GM18499 (cell line): Measurements from ENCODE around the gene PARP6.

Experiments used
- ATAC-seq: cut with Tn5 transposase; IDR thresholded peaks from one replicate; pipeline ENCODE4 v1.9.1; 2021; ENCODE audit warnings: moderate number of reproducible peaks; ENCODE audit not compliant: insufficient read depth, unreplicated experiment

The PARP6 gene

DNA sequence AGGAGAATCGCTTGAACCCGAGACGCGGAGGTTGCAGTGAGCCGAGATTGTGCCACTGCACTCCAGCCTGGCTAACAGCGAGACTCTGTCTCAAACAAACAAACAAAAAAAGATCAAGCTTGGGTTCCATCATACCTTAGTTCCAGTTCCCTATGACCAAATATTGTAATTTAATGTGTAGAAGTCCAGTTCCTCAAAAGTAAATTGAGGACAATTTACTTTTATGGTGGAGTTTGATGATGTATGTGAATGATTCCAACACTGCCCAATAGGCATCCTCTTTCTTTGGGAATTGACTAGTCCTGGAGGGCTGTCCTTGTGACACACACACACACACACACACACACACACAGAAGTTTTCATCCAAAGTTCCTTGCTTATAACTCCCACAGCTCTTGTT is 38.6 kb downstream of the PARP6 start:
- ATAC-seq = no peak

GRCh38 chr15:72231833-72232478 is 40.4 kb downstream of the PARP6 start:
- no peak for ATAC-seq

DNA sequence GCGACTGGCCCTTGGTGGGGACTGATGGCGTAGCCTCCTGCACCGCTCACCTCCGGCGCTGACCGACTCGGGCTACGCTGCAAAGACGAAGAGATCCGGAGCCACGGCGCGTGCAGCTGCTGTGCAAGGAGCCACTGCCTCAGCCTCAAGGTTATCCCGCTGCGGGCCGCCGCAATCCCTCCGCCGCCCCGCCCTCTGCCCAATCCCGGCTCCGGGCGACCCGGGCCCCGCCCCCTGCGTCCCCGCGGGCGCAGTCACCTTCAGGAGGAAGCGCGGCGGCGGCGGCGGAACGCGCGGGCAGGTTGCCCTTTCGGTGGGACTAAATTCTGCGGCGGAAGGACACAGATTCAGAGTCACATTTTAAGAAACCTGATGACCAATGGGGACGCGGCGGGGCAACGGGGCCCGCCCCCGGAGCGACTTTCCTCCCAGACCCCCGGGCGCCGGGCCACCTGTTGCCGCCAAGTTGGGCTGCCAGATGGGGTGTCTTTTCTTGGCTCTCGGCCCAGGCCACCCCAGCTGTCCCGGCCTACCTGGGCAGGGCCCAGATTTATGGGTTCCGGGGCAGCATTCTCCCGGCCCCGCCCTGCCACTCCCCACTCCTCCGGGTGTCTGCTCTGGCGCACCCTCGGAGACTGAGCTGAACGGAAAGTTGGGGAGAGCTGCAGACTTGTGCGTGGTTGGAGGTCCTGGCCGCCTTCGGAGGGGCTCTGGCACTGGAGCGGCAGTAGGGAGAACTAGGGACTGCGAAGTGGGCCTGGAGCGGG is 41.1 kb downstream of the PARP6 start, which contains the start of gene PKM:
Gene PKM (minus strand): TSS at position 125 of the 767 bp plus-strand sequence. CDS start 12,093 bp downstream, outside the sequence.
- ATAC-seq = no peak

DNA sequence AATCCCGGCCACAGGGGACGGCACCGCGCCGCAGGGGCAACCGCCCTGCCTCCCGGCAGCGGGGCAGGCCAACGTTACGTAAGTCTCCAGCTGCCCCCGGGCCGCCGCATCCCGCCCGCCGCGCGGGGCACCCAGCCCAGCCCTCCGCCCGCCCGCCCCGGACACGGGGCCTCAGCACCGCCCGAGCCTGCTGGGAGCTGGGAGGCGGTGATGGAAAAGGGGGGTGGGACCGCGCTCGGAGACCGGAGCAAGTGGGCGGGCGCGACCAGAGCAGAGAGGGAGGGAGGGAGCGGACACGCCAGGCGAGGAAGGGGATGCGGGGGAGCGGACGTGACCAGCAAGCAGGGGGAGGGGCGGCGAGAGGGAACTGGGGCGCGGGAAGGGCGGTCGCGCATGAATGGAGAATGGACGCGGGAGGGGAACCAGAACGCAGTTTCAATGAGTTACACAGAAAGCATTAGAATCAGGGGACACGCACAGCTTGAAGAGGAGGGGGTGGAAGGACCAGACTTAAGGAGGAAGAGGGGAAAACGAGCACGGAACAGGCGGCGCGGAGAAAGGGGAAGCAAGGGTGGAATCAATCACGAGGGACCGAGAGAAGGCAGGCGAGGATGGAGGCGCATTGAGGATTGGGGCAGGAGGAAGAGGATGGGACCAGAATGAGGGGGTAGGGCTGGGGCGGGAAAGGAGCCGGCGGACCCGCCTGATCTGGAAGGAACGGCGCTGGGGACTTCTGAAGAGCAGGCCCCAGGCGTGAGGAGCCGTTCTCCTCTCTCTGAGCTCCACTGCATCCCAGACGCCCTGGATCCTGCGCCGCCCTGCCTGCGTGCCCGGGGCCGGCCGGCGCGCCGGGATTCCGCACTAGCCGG is 41.9 kb downstream of the PARP6 start:
- no peak for ATAC-seq

GRCh38 chr15:72229947-72230196 is 42.5 kb downstream of the PARP6 start:
- ATAC-seq = no peak

GRCh38 chr15:72229076-72229946 is 43.0 kb downstream of the PARP6 start:
- no peak for ATAC-seq

- ATAC-seq = no peak
Observed at GRCh38 chr15:72227720-72228119, 44.6 kb downstream of the PARP6 start.

GRCh38 chr15:72227192-72227586 is 45.2 kb downstream of the PARP6 start:
- ATAC-seq = no peak

DNA sequence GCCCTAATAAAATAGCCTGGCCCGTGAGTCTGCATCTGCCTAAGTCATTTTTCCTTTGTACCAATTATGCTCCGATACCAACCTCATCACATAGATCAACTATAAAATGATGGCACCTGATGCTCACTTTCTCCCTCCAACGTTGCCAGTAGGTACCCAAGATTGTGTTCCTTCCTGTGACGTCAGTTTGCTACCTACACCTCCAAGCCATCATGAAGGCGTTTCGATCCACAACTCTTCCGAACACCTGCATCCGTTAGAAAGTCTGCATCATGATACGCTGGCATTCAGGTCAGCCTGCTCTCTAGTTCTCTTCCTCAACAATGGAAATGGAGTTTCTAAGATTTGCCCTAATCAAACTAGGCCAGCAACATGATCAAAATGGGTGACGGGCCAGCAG is 49.1 kb downstream of the PARP6 start:
- ATAC-seq = no peak

DNA sequence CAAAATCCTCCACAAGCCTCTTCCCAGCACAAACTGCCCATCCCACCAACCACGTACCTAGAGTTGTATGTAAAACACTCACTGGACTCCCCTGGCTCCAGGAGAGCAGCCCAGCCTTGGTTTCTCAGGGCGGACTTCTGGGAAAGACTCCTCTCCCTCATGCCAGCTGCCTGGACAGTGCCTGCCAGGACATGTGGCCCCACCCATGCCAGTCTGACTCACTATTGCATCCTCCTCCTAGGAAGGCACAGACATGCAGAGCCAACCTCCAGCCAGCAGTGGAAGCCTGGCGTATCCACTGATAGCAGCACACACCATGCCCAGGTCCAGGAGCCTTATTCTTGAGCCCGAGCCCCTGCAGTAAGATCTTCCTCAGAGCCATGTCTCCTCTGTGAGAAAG is 50.0 kb downstream of the PARP6 start:
- ATAC-seq = no peak

DNA sequence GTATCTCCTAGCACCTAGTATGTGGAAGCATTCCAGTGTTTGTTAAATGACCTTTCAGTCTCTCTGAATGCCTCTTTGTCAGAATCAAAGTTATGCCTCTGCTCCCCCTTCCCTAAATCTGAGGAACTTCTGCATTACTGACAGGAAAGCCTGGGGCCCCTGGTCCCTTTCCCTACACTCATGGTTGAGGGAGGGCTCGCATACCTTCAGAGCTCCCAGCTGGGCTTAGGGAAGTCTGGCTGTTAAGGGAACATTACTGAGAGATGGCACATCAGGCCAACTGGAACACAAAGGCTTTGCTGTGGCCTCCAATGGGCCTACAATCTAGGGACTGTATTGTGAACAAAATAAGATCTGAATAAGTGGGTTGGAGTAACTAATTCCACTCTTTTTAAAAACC is 51.7 kb downstream of the PARP6 start:
- no peak for ATAC-seq

- ATAC-seq = no peak
Observed at GRCh38 chr15:72217216-72217615, 55.1 kb downstream of the PARP6 start.

- no peak for ATAC-seq
Observed at GRCh38 chr15:72216079-72216478, 56.3 kb downstream of the PARP6 start.

DNA sequence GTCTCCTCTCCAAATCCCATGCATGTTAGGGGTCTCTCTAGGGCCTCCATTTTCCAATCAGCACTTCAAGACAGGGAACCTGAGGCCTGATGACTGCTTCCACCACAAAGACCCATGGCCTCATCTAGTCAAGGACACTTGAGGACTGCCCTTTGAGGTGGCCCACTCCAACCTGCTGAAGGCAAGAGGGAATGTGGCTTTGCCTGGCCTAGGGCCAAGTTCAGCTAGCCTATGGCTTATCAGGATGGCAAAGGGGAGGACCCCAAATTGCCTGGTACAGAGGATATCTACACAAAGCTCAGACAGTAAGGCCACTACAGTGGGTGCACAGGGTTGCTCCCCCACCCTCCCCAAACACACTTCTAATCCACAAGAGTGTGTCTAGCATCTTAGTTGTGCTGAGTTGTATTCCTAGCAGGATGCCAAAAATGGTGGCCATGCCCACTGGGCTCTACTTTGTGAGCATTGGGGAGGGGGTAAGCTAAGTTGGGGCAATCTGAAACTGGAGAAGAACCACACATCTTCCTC is 64.7 kb downstream of the PARP6 start:
- ATAC-seq = no peak

GRCh38 chr15:72206677-72207000 is 65.7 kb downstream of the PARP6 start:
- no peak for ATAC-seq

GRCh38 chr15:72205896-72206676 is 66.3 kb downstream of the PARP6 start:
- ATAC-seq = no peak

DNA sequence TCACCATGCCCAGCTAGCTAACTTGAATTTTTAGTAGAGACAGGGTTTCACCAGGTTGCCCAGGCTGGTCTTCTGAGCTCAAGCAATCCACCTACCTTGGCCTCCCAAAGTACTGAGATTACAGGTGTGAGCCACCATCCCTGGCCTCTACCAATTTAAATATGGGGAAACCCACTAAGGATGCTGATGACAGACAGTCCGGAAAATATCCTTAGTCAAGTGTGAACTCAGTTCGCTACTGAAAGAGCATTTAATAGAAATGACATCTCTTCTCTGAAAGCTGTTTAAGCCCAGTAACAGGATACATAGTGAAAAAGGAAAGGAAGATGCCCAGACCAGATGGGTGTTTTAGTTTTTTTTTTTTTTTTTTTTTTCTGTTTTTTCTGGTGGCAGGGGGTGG is 67.1 kb downstream of the PARP6 start:
- no peak for ATAC-seq

DNA sequence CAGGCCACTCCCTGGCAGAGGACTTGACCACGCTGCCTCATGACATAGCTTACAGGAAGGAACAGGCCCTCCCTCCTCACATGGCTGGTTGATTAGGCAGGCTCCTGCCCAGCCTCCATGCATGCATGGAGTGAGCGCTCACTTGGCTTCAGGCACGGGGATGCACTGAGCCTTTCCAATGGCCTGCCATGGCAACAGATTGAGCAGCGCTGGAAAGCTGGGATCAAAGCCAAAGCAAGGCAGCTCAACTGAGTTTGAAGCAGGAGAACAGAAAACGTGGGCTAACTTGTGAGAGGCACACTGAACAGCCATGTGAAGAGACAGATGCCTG is 68.9 kb downstream of the PARP6 start:
- no peak for ATAC-seq

DNA sequence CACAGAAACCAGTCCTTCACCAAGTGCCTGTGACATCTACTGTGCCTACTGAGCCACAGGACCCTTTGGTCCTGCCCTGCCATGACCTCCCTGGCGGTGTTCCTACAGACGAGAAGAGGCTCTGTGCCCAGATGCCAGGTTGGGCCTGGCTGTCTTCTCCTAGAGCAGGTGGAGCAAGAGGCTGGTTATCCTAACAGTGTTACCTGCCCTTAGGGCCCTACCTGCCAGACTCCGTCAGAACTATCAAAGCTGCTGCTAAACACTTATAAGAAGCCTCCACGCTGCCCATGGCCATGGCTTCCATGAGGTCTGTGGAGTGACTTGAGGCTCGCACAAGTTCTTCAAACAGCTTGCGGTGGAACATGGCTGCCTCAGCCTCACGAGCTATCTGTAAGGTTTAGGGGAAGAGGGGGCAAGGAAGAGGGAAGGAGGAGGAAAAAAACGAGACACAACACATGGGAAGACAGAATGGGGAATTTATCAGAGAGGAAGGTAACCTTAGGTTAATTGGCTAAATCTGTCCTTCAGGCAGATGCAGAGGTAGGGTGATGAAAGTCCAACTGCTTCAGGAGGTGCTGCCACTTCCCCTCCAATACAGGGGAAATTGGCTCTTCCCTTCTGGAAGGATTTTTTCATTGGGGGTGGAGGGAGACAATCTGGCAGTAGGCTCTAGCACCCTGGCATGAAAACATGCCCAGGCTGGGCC is 69.4 kb downstream of the PARP6 start:
- ATAC-seq = no peak
